GM19025 (cell line): ENCODE data around the gene FILIP1L.
"Not testable (repeated sequence)": the region's sequence is repeated elsewhere in the genome, so short reads cannot be mapped to it uniquely, and the experiment has no call there.

ENCODE experiments used
- ATAC-seq: cut with Tn5 transposase; IDR thresholded peaks from one replicate; pipeline ENCODE4 v1.9.1; 2021; ENCODE audit warnings: mild to moderate bottlenecking, low read depth, moderate library complexity; ENCODE audit not compliant: unreplicated experiment

FILIP1L gene

DNA sequence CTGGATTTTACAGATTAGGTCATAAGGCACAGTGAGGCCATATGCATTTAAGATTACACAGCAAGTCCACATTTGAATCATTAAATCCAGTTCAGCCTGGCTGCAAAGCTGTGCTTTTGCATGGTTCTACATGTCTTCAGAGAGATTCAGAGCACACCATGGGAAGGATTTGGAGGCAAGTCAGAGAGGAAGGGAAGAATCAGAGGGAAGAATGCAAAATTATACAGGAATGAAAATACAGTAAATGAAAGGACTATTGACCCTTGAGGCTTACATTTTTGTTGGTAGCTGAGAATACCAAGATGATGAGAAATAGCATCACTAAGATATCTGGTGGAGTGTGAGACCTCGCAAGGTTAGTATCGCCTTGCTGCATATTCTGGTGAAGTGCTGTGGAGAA, 13.9 kb downstream of the FILIP1L start:
- no peak for ATAC-seq

DNA sequence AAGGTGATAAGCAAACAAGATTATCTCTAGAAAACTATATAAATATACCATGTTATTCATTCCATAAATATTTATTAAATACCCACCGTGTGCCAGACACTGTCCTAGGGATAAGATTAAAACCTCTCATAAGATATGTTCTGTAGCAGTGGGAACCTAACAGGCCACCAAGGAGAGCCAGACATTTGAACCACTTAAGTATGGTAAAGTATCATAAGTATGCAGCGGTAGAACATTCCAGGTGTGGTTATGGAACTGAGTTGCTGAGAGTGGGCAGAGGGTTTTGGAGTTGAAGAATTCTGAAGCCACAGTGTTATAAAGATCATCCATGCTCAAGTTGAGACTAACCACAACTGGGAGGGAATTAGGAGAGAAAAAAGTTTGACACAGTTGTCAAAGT, 14.7 kb downstream of the FILIP1L start:
- ATAC-seq, result no peak

- no peak for ATAC-seq
Observed at GRCh38 chr3:100098784-100099070, 15.6 kb downstream of the FILIP1L start.

DNA sequence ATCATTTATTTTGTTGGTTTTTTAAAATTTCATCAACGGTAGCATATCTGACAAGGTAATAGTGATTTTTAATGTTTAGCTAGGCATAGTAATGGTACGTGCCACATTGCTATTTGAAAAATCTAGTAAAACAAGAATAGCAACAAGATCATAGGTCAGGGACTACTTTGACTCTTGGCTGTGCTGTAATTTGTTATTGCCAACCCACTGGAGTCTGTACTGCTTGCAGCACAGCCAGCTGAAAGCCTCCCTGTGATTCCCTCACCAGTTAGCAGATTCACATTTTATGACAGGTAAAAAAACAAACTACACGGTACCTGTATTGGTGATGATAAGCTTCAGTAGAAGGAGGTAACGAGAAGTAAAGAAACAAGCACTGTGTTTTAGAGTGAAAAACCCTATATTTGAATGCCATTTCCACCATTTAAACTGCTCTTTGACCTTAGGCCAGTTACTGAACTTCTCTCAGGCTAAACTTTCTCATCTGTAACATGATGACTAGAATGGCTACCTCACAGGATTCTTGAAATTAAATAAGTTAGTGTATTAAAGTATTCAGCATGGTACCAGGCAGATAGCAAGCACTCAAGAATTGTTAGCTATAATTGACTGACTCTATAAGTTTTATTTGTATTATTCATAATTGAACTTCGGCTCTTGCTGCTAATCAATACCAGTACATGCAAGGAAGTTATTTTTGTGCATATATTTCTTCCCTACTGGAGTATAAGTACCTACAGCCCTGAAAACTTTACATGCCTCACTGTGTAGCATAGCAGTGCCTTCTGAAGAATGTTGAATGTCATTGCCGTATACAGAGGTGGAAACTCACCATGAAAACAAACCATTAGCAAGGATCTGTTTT, 16.1 kb downstream of the FILIP1L start:
- no peak for ATAC-seq

- no peak for ATAC-seq
Observed at GRCh38 chr3:100096866-100097265, 17.4 kb downstream of the FILIP1L start.

- ATAC-seq, result not testable (repeated sequence)
Observed at GRCh38 chr3:100096286-100096685, 18.0 kb downstream of the FILIP1L start.

DNA sequence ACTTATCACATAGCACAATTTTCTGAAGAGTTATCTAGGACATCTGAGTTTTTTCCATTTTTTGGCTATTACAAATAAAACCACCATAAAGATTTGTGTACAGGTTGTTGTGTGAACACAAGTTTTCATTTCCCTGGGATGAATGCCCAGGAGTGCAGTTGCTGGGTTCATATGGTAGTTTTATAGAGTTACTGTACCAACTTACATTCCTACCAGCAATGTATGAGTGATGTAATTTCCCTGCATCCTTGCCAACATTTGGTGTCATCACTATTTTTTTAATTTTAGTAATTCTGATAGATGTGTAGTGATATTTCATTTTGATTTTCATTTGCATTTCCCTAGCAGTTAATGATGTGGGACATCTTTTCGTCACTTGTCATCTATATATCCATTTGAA, 20.5 kb downstream of the FILIP1L start:
- no peak for ATAC-seq

DNA sequence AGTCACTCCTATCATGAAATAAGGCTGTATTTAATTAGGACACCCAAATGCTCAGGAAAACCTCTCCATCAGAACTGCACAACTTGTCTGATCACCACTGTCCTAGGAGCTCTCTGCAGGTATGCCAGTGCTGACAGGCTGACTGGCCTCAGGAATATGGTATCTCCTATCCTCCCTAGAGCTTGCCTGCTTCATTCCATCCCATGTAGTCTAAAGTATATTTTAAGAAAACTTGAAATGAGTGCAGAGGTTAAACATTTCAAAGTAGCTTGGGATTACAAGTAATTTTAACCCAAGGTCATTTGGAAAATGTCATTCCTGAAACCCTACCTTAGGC, 23.7 kb downstream of the FILIP1L start:
- peak; percentile 9 for ATAC-seq

DNA sequence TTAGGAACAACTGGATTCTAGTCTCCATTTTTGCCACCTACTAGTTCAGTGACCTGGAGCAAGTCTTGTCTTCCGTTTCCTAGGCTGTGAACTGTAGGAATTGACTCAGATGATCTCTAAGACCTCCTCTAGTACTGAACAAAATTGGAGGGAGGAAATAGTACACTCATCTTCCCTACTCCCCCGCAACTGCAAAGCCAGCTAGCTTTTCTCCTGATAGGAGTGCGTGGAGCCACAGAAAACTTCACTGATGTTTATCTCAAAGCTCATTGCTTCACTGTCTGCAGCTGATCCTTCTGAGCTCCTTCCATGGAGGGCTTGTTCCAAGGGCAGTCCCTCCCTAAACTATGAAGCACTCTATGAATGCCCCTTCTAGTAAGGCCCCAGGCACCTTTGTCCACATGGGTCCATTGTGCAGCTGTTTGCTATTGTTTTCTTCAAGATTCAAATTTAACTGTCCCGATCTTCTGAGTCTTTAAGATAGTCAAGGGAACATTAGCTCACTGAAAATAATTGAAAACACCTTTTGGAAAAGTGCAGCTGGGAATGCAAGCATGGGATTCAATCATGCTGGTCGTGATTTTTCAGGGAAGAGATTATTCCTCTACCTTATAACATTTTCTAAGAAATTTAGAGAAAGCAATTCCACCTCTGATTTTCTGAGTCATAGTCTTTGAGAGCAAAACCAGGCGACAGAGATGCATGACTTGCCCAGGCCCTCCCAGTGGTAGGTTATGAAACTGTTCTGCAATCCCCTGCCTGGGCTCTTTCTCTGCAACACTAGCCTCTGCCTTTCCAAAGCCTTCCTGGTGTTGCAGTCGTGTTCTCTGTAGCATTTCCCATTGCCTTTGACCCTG, 24.3 kb downstream of the FILIP1L start:
- ATAC-seq, result peak; percentile 68

DNA sequence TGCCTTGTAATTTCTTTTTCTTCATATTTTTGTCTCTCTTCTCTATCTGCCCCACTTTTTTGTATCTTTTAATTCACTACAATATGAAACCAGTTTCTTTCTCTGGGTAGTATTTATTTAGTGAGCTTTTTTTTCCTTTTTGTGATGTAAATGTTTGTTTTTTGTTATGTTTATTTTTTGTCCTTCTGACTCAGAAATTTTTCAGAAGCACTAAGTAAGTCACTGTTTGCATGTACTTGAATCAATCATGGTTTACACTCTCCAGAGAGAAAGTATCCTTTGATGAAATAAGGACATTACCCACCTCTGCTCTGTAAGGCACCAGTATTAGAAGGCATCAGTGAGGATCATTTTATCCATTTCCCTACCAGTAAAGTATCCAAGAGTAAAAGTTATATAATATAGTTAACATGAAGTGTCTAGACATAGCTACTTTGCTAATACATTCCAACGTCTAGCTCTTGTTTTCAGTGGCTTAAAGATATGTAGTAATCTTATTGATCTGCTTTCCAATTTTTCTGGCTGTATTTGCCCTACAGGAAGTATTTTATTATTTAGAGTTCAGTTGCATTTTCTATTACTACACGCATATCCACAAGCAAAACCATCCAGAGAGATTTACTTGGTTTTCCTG, 25.4 kb downstream of the FILIP1L start:
- no peak for ATAC-seq

DNA sequence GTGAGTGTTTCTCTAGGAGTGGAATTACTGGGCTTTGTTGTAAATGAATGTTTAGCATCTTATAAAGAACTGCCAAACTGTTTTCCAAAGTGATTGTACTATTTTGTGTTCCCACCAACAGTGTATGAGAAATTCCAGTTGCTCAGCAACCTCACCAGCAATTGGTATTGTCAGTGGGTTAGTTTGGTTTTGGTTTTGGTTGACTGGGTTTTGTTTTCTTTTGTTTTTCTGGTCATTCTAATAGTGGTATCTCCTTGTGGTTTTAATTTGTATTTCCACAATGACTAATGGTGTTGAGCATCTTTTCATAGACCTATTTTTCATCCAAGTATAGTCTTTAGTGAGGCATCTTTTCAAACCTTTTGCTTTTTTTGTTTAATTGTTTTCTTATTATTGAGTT, 27.1 kb downstream of the FILIP1L start:
- ATAC-seq, result peak; percentile 87

DNA sequence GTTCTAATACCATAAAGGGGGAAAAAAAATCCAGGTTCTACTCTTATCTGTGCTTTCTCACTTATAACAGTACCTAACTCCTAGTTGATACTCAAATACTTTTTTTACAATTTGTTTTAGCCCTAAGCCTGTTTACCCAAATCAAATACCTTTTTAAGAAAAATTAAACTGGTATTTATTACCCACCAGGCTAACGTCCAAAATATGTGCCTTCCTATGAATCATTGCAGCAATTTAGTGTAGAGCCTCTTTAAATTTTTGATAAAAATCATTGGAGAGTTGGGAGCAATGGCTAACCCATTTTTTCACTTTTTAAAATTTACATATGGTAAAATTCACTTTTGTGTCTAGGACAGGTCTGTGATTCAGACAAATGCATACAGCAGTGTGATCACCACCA, 27.9 kb downstream of the FILIP1L start:
- ATAC-seq, result no peak

- ATAC-seq, result no peak
Observed at GRCh38 chr3:100084100-100084806, 30.0 kb downstream of the FILIP1L start.

DNA sequence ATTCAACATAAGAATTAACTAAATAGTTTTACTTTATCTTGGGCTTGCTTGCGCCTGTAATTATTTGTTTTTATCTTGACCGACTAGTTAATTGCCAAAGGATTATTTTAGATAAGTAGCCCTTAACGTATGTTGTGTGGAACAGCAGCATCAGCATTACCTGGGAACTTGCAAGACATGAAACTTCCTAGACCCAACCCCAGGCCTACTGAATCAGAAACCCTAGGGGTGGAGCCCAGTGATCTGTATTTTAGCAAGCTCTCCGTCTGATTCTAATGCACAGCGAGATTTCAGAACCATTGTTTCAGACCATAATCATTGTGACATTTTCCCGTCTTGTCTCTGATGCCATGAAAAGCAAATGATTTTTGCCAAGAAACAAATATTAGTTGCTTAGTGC, 31.1 kb downstream of the FILIP1L start:
- ATAC-seq, result no peak

DNA sequence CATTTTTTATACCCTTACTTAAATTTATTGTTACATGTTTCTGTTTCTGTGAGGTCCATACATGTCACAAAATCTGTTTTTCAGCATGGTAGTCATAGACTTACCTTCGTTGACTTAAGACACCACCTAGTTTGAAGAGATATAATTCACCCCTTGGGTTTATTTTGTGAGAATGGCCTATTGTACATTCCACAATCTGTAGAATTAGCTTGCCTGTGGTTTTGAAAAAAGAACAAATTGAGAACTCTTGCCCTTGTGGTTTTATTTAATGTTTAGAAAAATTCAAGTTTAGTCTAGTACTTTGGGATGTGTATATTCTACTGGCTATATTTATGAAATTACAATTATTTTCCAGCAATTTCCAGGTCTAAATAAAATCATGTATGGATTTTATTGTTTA, 31.6 kb downstream of the FILIP1L start:
- ATAC-seq, result no peak

DNA sequence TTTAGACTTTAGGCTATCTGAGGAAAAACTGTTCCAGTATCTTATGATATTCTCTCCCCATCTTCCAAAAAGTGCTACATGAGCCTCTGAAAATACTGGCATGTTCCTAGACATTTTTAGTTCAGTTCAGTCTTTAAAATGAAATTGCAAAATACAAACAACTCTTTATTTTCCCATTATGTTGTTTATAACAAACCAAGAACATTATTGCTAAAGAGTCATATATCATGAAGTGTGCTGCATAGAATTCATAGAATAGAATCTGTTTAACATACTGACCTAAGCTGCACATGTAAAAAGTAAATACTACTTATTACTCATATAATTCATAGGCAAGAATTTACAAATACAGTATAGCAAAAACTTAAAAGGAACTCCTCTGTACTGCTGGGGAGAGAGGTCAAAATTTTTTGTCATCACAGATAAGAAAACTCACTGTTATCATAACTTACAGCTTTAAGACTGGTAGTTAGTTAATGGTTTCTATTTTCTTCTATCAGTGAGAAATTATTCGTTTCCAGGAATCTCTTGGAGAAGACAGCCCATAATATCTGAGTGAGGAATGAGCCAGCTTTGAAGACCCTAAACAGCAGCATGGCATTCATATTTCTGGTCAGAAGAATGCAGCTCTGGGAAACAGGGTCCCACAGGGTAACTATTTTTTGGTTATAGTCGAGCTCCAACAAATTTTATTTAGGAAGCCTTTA, 32.2 kb downstream of the FILIP1L start:
- ATAC-seq, result no peak

GRCh38 chr3:100081311-100081710, 33.0 kb downstream of the FILIP1L start:
- ATAC-seq, result no peak

GRCh38 chr3:100080573-100080972, 33.7 kb downstream of the FILIP1L start:
- no peak for ATAC-seq

GRCh38 chr3:100079328-100079727, 35.0 kb downstream of the FILIP1L start:
- ATAC-seq, result no peak
